Fibroblast of mammary gland (primary cell): ENCODE data around the gene NOL4L.
"Not testable (repeated sequence)": the region's sequence is repeated elsewhere in the genome, so short reads cannot be mapped to it uniquely, and the experiment has no call there.

ENCODE experiments used
- DNase-seq: peaks from one replicate; pipeline ENCODE4 v3.0.0-alpha.2; 2010; ENCODE audit warnings: low read depth
- H3K4me3 ChIP-seq: 2 replicates; pipeline ENCODE4 v1.5.1; 2011; ENCODE audit warnings: low read depth, mild to moderate bottlenecking, low read length, moderate library complexity; ENCODE audit not compliant: control insufficient read depth
- CTCF ChIP-seq: conservative IDR thresholded peaks from 2 replicates; pipeline ENCODE4 v1.5.1; 2011; ENCODE audit warnings: low read depth, low read length, inconsistent platforms; ENCODE audit not compliant: control insufficient read depth, insufficient read depth

The NOL4L gene

GRCh38 chr20:32416206-32416605 lies 168.9 kb downstream of the NOL4L start:
- H3K4me3 ChIP-seq: no peak overlapping the region
- no peak for TF ChIP-seq CTCF
- no peak for DNase-seq

- no peak for DNase-seq
- H3K4me3 ChIP-seq: no peak overlapping the region
- TF ChIP-seq CTCF: no peak
These were observed 169.6 kb downstream of the NOL4L start for GRCh38 chr20:32415494-32415893.

- DNase-seq: no peak
- TF ChIP-seq CTCF: no peak
- no peak overlapping the region for H3K4me3 ChIP-seq
These were observed 173.0 kb downstream of the NOL4L start for GRCh38 chr20:32411955-32412706.

GRCh38 chr20:32407131-32407750 lies 177.9 kb downstream of the NOL4L start:
- not testable (repeated sequence) for H3K4me3 ChIP-seq, DNase-seq

- no peak for TF ChIP-seq CTCF
- H3K4me3 ChIP-seq: no peak overlapping the region
- no peak for DNase-seq
These were observed 178.4 kb downstream of the NOL4L start for GRCh38 chr20:32406701-32407100.

- DNase-seq: no peak
- no peak overlapping the region for H3K4me3 ChIP-seq
- no peak for TF ChIP-seq CTCF
These were observed 181.1 kb downstream of the NOL4L start for GRCh38 chr20:32404017-32404416.

GRCh38 chr20:32400476-32400875 lies 184.7 kb downstream of the NOL4L start:
- no peak for TF ChIP-seq CTCF
- no peak overlapping the region for H3K4me3 ChIP-seq
- no peak for DNase-seq
